Sigmoid colon (tissue), 7 donors: Measurements from ENCODE around the gene TSPOAP1. TPM values are rescaled to one million over a fixed set of nuclear protein-coding genes. Genes with fewer than 3 reads are reported as not detected.

ENCODE experiments used
- DNase-seq: peaks from one replicate; pipeline ENCODE4 v3.0.0-alpha.2; 2019
- H3K27ac ChIP-seq, 4 donors: fragments of 200-600 bp; sonication (generic); one replicate each; pipeline ENCODE4 v1.5.1; 2016 to 2019; ENCODE audit warnings: mild to moderate bottlenecking in 1 of 4
- H3K27me3 ChIP-seq, 3 donors: fragments of 200-600 bp; sonication (generic); one replicate each; pipeline ENCODE4 v1.5.1; 2019; ENCODE audit warnings: mild to moderate bottlenecking in 1 of 3
- H3K36me3 ChIP-seq, 4 donors: fragments of 200-600 bp; sonication (generic); one replicate each; pipeline ENCODE4 v1.5.1; 2016 to 2019
- H3K4me1 ChIP-seq, 4 donors: fragments of 200-600 bp; sonication (generic); one replicate each; pipeline ENCODE4 v1.5.1; 2017 to 2019
- H3K4me3 ChIP-seq, 4 donors: fragments of 200-600 bp; sonication (generic); one replicate each; pipeline ENCODE4 v1.5.1; 2017 to 2019; ENCODE audit warnings: mild to moderate bottlenecking in 2 of 4, moderate library complexity in 1 of 4
- H3K9me3 ChIP-seq, 4 donors: fragments of 200-600 bp in 3 of 4; sonication (generic) in 3 of 4; one replicate each; pipeline versions ENCODE4 v1.5.1 to v1.6.1; 2013 to 2019
- CTCF ChIP-seq, 4 experiments: fragments of 450-650 bp in 3 of 4; fragments of 200-600 bp in 1 of 4; IDR thresholded peaks; one replicate each; pipeline ENCODE4 v1.5.1; 2016 to 2019; ENCODE audit warnings: antibody characterized with exemption in 4 of 4, mild to moderate bottlenecking in 3 of 4, moderate library complexity in 2 of 4
- EP300 ChIP-seq, 4 donors: sonication (generic); formaldehyde crosslinking; IDR thresholded peaks; one replicate each; pipeline ENCODE4 v1.6.1; 2017; ENCODE audit warnings: antibody characterized with exemption in 4 of 4
- POLR2A ChIP-seq, 2 donors: fragments of 450-650 bp; IDR thresholded peaks; one replicate each; pipeline ENCODE4 v1.6.1; 2016; ENCODE audit warnings: antibody characterized with exemption in 2 of 2, mild to moderate bottlenecking in 2 of 2, moderate library complexity in 2 of 2
- POLR2AphosphoS5 ChIP-seq, 4 donors: sonication (generic); formaldehyde crosslinking; IDR thresholded peaks; one replicate each; pipeline ENCODE4 v1.6.1; 2017; ENCODE audit warnings: antibody characterized with exemption in 4 of 4
- WGBS, 2 donors: extraction: QIAGEN DNeasy Blood & Tissue Kit; methylation state at CpG; one replicate each; pipeline ENCODE4 v1.1.7; 2013; 5-methylcytosine and 5-hydroxymethylcytosine counted together
- intact Hi-C: fragments of 100-400 bp; cut with DNase I; formaldehyde crosslinking; loops from one replicate; pipeline ENCODE4 v1.15.1; 2023
- polyA plus RNA-seq, 3 donors: library from polyadenylated mRNA; stranded (reverse); fragments of 200-250 nt; gene quantifications; one replicate each; pipeline ENCODE4 v1.2.3, GENCODE V29; 2013
- total RNA-seq, 4 donors: library from RNA; depleted of rRNA; stranded (reverse); fragments of >200 nt; gene quantifications; one replicate each; pipeline ENCODE4 v1.1.0, GENCODE V29; 2016
- donor health status: healthy with polysubstance abuse.
- donor health status: Bipolar disorder and iron deficiency.
- donor health status: healthy.

TSPOAP1 gene
- total and polyA plus RNA-seq, 7 donors: 0.69 to 28.4 (median 12.5) TPM

- Histone ChIP-seq H3K27me3 (peaks cover 0 to 25% (median 5%) of the 10 kb centered on the region in 3 donors), H3K4me3 (no peak overlapping the region), H3K36me3 (no peaks in the 10 kb centered on the region), H3K9me3 (no peaks in the 10 kb centered on the region), H3K4me1 (peaks cover 0 to 10% (median 4%) of the 10 kb centered on the region in 4 donors), H3K27ac (no peak overlapping the region)
- intact Hi-C loops: no loop called here
- DNase-seq: no peak
- TF ChIP-seq POLR2AphosphoS5 (IDR thresholded peaks at IDR 0.05): no peak
- TF ChIP-seq CTCF (IDR thresholded peaks at IDR 0.05): no peak
- no peak for TF ChIP-seq POLR2A (IDR thresholded peaks at IDR 0.05)
- TF ChIP-seq EP300 (IDR thresholded peaks at IDR 0.05): no peak
- WGBS, 2 donors: 41 to 63% methylated on average over 2 of the region's 2 CpGs
Measured at GRCh38 chr17:58281511-58282011, 47.0 kb downstream of the TSPOAP1 start.

GRCh38 chr17:58280480-58281217 lies 47.9 kb downstream of the TSPOAP1 start, which contains the start of gene MPO:
TSS of gene MPO (minus strand) at chr17:58280935. CDS start at chr17:58280758, 177 bp downstream.
- no peaks in the 10 kb centered on the region for H3K36me3 ChIP-seq
- peaks cover 0 to 10% (median 4%) of the 10 kb centered on the region in 4 donors for H3K4me1 ChIP-seq
- 78 to 83% methylated on average over 5 of the region's 5 CpGs for WGBS, 2 donors
- H3K27ac ChIP-seq: no peak within 1 kb of the TSS
- TF ChIP-seq CTCF (IDR thresholded peaks at IDR 0.05): no peak
- no peak for TF ChIP-seq POLR2AphosphoS5 (IDR thresholded peaks at IDR 0.05)
- no peak for TF ChIP-seq EP300 (IDR thresholded peaks at IDR 0.05)
- no peak for TF ChIP-seq POLR2A (IDR thresholded peaks at IDR 0.05)
- no peaks in the 10 kb centered on the region for H3K9me3 ChIP-seq
- no peak within 1 kb of the TSS for H3K4me3 ChIP-seq
- intact Hi-C loops: no loop called here
- peaks cover 0 to 25% (median 5%) of the 10 kb centered on the region in 3 donors for H3K27me3 ChIP-seq
- no peak for DNase-seq

GRCh38 chr17:58279736-58280479 lies 48.7 kb downstream of the TSPOAP1 start:
- no peak for DNase-seq
- peaks cover 0 to 28% (median 5%) of the 10 kb centered on the region in 3 donors for H3K27me3 ChIP-seq
- no peak overlapping the region for H3K27ac ChIP-seq
- TF ChIP-seq POLR2A (IDR thresholded peaks at IDR 0.05) (no peak), POLR2AphosphoS5 (IDR thresholded peaks at IDR 0.05) (no peak), CTCF (IDR thresholded peaks at IDR 0.05) (no peak), EP300 (IDR thresholded peaks at IDR 0.05) (no peak)
- 72 to 78% methylated on average over 16 of the region's 16 CpGs for WGBS, 2 donors
- no peaks in the 10 kb centered on the region for H3K36me3 ChIP-seq
- intact Hi-C loops: no loop called here
- no peaks in the 10 kb centered on the region for H3K9me3 ChIP-seq
- H3K4me1 ChIP-seq: peaks cover 0 to 10% (median 4%) of the 10 kb centered on the region in 4 donors
- no peak overlapping the region for H3K4me3 ChIP-seq

- TF ChIP-seq EP300 (IDR thresholded peaks at IDR 0.05) (no peak), POLR2A (IDR thresholded peaks at IDR 0.05) (no peak), POLR2AphosphoS5 (IDR thresholded peaks at IDR 0.05) (peak in 1 of 4 donors; percentile 20)
- intact Hi-C loops: no loop called here
- peak overlapping the region in 2 of 4 donors; percentile 19 to 29 for H3K4me3 ChIP-seq
- peaks cover 0 to 28% (median 5%) of the 10 kb centered on the region in 3 donors for H3K27me3 ChIP-seq
- no peaks in the 10 kb centered on the region for H3K36me3 ChIP-seq
- peaks cover 0 to 10% (median 4%) of the 10 kb centered on the region in 4 donors for H3K4me1 ChIP-seq
- 16 to 38% methylated on average over 60 of the region's 60 CpGs for WGBS, 2 donors
- no peaks in the 10 kb centered on the region for H3K9me3 ChIP-seq
- H3K27ac ChIP-seq: no peak overlapping the region
- peak; percentile 84 for DNase-seq
Measured at GRCh38 chr17:58279016-58279711, 49.4 kb downstream of the TSPOAP1 start.
